K562 (cell line): ENCODE data around the gene DAPK1.

Experiments used
- ETV5 ChIP-seq: sonication (generic); formaldehyde crosslinking; IDR thresholded peaks from 2 replicates; pipeline ENCODE4 v1.4.0; 2020; ENCODE audit warnings: low read depth, mild to moderate bottlenecking, missing genetic modification reagents
- NRF1 ChIP-seq, 2 experiments: fragments of 450-650 bp; IDR thresholded peaks in 1 of 2; conservative IDR thresholded peaks in 1 of 2; 2 replicates each; pipeline ENCODE4 v1.6.1; 2014; ENCODE audit warnings: mild to moderate bottlenecking in 2 of 2
- POLR2A ChIP-seq: fragments of 450-650 bp; conservative IDR thresholded peaks from 2 replicates; pipeline ENCODE4 v1.6.1; 2016
- TF ChIP-seq, protein P1 (sequence below): sonication (generic); formaldehyde crosslinking; IDR thresholded peaks from 2 replicates; pipeline ENCODE4 v1.8.1; 2022; ENCODE audit warnings: missing genetic modification reagents
- TF ChIP-seq, protein P2 (sequence below): sonication (generic); formaldehyde crosslinking; IDR thresholded peaks from 2 replicates; pipeline ENCODE4 v1.8.0; 2022; ENCODE audit warnings: mild to moderate bottlenecking, missing genetic modification reagents, borderline replicate concordance

DNA sequence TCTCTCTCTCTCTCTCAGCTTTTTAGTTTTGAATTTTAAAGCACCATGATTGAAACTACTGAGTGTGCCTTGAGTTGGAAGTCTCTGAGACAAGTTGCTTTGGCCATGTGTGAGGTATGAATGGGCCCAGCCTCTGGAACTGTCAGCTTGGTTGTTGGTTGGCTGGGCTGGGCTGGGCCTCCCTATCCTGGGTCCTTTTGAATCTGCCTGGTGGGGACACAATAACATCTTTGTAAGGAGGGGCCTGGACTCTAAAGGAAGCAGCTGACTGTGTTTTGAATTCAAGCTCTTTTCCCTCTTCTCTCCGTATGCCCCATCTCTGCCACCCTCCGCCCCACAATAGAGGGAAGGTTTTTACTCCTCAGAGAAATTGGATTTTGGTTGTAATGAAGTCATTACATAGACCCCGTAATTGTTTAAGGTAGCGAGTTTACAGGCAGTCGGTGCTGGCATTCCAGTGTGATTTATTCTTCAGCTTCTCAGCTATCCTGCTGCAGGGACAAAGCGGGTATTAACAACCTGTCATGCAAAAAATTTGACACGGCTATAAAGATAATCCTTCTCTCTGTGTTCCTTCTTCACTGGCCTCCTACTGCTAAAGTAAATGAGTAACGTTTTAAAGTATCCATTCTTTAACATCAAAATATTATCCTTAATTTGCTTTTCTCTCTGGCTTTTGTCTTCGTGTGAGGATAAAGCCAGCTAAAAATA lies 105.4 kb downstream of the DAPK1 start:
- TF ChIP-seq, protein P1, sequence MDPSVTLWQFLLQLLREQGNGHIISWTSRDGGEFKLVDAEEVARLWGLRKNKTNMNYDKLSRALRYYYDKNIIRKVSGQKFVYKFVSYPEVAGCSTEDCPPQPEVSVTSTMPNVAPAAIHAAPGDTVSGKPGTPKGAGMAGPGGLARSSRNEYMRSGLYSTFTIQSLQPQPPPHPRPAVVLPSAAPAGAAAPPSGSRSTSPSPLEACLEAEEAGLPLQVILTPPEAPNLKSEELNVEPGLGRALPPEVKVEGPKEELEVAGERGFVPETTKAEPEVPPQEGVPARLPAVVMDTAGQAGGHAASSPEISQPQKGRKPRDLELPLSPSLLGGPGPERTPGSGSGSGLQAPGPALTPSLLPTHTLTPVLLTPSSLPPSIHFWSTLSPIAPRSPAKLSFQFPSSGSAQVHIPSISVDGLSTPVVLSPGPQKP (CRISPR knock-in tag) = no peak
- TF ChIP-seq POLR2A (no peak), ETV5 (CRISPR knock-in tag) (no peak), NRF1 (conservative IDR thresholded peaks at IDR 0.05 in 1 of 2, IDR thresholded peaks at IDR 0.05 in 1 of 2) (no peak)
- TF ChIP-seq, protein P2, sequence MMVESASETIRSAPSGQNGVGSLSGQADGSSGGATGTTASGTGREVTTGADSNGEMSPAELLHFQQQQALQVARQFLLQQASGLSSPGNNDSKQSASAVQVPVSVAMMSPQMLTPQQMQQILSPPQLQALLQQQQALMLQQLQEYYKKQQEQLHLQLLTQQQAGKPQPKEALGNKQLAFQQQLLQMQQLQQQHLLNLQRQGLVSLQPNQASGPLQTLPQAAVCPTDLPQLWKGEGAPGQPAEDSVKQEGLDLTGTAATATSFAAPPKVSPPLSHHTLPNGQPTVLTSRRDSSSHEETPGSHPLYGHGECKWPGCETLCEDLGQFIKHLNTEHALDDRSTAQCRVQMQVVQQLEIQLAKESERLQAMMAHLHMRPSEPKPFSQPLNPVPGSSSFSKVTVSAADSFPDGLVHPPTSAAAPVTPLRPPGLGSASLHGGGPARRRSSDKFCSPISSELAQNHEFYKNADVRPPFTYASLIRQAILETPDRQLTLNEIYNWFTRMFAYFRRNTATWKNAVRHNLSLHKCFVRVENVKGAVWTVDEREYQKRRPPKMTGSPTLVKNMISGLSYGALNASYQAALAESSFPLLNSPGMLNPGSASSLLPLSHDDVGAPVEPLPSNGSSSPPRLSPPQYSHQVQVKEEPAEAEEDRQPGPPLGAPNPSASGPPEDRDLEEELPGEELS = no peak
